Heart right ventricle (tissue), 16 donors: Measurements from ENCODE around the gene TRRAP. TPM values are rescaled to one million over a fixed set of nuclear protein-coding genes. Genes with fewer than 3 reads are reported as not detected.
A peak's percentile ranks its signal among the peaks of the same experiment; 100 is the strongest.

Experiments
- ATAC-seq, 8 donors: fragments of 200-7000 bp; cut with Tn5 transposase; one replicate each; pipeline ENCODE4 v1.9.1; 2020; ENCODE audit warnings: mild to moderate bottlenecking in 8 of 8, moderate library complexity in 8 of 8, moderate number of reproducible peaks in 1 of 8
- DNase-seq, 2 donors: peaks; one replicate each; pipeline ENCODE4 v3.0.0-alpha.2; 2020
- H3K27ac ChIP-seq, 10 donors: fragments of 200-600 bp; sonication (generic) in 2 of 10; one replicate each; pipeline versions ENCODE4 v1.5.0 to v1.8.0; 2020 to 2022; ENCODE audit warnings: mild to moderate bottlenecking in 3 of 10
- H3K27me3 ChIP-seq, 7 donors: fragments of 200-600 bp; one replicate each; pipeline ENCODE4 v1.8.0; 2021 to 2022; ENCODE audit warnings: mild to moderate bottlenecking in 2 of 7
- H3K36me3 ChIP-seq, 9 donors: fragments of 200-600 bp; sonication (generic) in 1 of 9; one replicate each; pipeline versions ENCODE4 v1.5.0 to v1.8.0; 2020 to 2022; ENCODE audit warnings: mild to moderate bottlenecking in 2 of 9
- H3K4me1 ChIP-seq, 9 donors: fragments of 200-600 bp; sonication (generic) in 1 of 9; one replicate each; pipeline versions ENCODE4 v1.5.0 to v1.8.0; 2020 to 2022; ENCODE audit warnings: mild to moderate bottlenecking in 4 of 9
- H3K4me3 ChIP-seq, 10 donors: fragments of 200-600 bp; sonication (generic) in 2 of 10; one replicate each; pipeline versions ENCODE4 v1.5.0 to v1.8.0; 2020 to 2022; ENCODE audit warnings: mild to moderate bottlenecking in 7 of 10, moderate library complexity in 2 of 10
- H3K9me3 ChIP-seq, 11 donors: fragments of 200-600 bp in 10 of 11; sonication (generic) in 2 of 11; one replicate each; pipeline versions ENCODE4 v1.5.0 to v1.8.0; 2013 to 2022; ENCODE audit warnings: mild to moderate bottlenecking in 2 of 11, control low read depth in 1 of 11, moderate library complexity in 1 of 11
- WGBS, 2 donors: extraction: QIAGEN DNeasy Blood & Tissue Kit; methylation state at CpG; one replicate each; pipeline ENCODE4 v1.1.7; 2013; ENCODE audit warnings: inconsistent platforms in 1 of 2; 5-methylcytosine and 5-hydroxymethylcytosine counted together
- intact Hi-C, 10 donors: fragments of 100-400 bp; cut with DNase I; formaldehyde crosslinking; loops; one replicate each; pipeline versions ENCODE4 v1.11.1 to v1.14.2; 2022
- polyA plus RNA-seq, 2 donors: library from polyadenylated mRNA; stranded (reverse); fragments of 200-250 nt; gene quantifications; one replicate each; pipeline ENCODE4 v1.2.3, GENCODE V29; 2013
- total RNA-seq, 10 donors: library from RNA; stranded (reverse); fragmentation: NEBNext Ultra II Directional in 3 of 10; extraction: Animal tissue kit (Norgen Biotek cat#: 25700) in 3 of 10; gene quantifications; one replicate each; pipeline versions ENCODE4 v1.2.1 to v1.2.4, GENCODE V29; 2021 to 2023
- TF ChIP-seq, protein P1 (sequence below), 9 donors: fragments of 200-600 bp; sonication (generic) in 2 of 9; IDR thresholded peaks; one replicate each; pipeline versions ENCODE4 v1.5.0 to v1.8.0; 2021 to 2022; ENCODE audit warnings: antibody characterized with exemption in 9 of 9, mild to moderate bottlenecking in 5 of 9, moderate library complexity in 1 of 9
- donor health status: Arrhythmogenic right ventricular cardiomyopathy.
- donor health status: ischemic (EF 13 %, LVEDD 7.1; RV severe dilation, severe dysfunction).
- donor health status: healthy with polysubstance abuse.
- donor health status: DM: no; HTN: yes; CAD: no.
- donor health status: DM: no; HTN: no; CAD: no.
- donor health status: ischemic (EF 25% LVEDD 6.9; RV normal size, moderate dysfunction).
- donor health status: ischemic (EF 25% LVEDD 5.7; RV mildly dilated, moderate dysfunction).
- donor health status: healthy.
- donor health status: DM: yes; HTN: yes; CAD: no.
- donor health status: Ischemic cardiomyopathy.
- donor health status: ischemic (EF 35%, LVEDD 5.7; RV mildly dilated, moderate dysfunction).
- donor health status: nonischemic (EF 11% LVEDD 7.7; RV severe dilation, severe dysfunction).
- donor health status: DM: yes; HTN: yes; CAD: no.
- donor health status: PGD.
- donor health status: ischemic (EF 29% LVEDD 5.4; RV normal size, mild dysfunction).
- donor health status: nonischemic (EF 23%, LVEDD 6.1; RV moderate dilation, normal function).

Gene TRRAP
- total and polyA plus RNA-seq, 12 donors, result 4.8 to 25.1 (median 21.3) TPM

DNA sequence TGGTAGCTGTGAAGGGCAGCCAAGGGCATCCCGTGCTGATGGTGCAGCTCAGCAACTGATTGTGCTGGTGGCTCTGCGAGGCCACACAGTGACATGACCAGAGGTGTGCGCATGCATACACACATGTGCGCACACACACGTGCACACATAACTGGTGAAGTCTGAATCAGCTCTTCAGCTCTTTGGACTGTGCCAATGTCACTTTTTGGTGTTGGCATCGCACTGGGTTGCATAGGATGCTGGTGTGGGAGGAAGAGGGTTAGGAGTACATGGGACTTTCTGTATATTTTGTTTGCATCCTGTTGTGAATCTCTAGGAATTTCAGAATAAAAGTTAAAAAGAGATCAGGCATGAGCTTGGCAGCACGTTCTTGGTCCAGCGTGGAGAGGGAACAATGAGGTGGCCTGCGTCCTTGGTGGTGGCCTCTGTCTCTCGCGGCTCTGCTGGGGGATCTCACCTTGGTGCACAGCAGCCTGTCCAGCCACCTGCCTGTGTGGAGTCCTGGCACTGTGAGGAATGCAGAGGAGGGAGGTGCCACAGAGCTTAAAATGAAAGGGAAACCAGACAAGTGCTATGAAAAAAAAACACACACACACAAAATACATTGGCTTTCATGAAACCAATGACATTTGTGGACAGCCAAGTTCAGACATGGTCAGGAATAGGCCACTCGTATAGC is 124.0 kb downstream of the TRRAP start:
- TF ChIP-seq, protein P1, sequence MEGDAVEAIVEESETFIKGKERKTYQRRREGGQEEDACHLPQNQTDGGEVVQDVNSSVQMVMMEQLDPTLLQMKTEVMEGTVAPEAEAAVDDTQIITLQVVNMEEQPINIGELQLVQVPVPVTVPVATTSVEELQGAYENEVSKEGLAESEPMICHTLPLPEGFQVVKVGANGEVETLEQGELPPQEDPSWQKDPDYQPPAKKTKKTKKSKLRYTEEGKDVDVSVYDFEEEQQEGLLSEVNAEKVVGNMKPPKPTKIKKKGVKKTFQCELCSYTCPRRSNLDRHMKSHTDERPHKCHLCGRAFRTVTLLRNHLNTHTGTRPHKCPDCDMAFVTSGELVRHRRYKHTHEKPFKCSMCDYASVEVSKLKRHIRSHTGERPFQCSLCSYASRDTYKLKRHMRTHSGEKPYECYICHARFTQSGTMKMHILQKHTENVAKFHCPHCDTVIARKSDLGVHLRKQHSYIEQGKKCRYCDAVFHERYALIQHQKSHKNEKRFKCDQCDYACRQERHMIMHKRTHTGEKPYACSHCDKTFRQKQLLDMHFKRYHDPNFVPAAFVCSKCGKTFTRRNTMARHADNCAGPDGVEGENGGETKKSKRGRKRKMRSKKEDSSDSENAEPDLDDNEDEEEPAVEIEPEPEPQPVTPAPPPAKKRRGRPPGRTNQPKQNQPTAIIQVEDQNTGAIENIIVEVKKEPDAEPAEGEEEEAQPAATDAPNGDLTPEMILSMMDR (IDR thresholded peaks at IDR 0.05), result no peak
- ATAC-seq (peak in 1 of 8 donors; percentile 16), DNase-seq (no peak)
- WGBS, 2 donors, result 86 to 91% methylated on average over 12 of the region's 12 CpGs
- intact Hi-C loops, result no loop called here
- Histone ChIP-seq H3K4me1 (peaks cover 0 to 4% (median 0%) of the 10 kb centered on the region in 9 donors), H3K36me3 (peaks cover 0 to 100% (median 66%) of the 10 kb centered on the region in 9 donors), H3K9me3 (no peaks in the 10 kb centered on the region), H3K27me3 (no peaks in the 10 kb centered on the region), H3K27ac (no peak overlapping the region), H3K4me3 (no peak overlapping the region)

GRCh38 chr7:99002827-99003212 is 124.5 kb downstream of the TRRAP start:
- intact Hi-C loops, result no loop called here
- Histone ChIP-seq H3K27ac (no peak overlapping the region), H3K9me3 (no peaks in the 10 kb centered on the region), H3K36me3 (peaks cover 0 to 100% (median 68%) of the 10 kb centered on the region in 9 donors), H3K4me1 (peaks cover 0 to 4% (median 0%) of the 10 kb centered on the region in 9 donors), H3K27me3 (no peaks in the 10 kb centered on the region), H3K4me3 (no peak overlapping the region)
- TF ChIP-seq, protein P1 (IDR thresholded peaks at IDR 0.05), result no peak
- DNase-seq, result no peak
- ATAC-seq, result peak in 2 of 8 donors; percentile 29 to 36
- 88 to 89% methylated on average over 20 of the region's 20 CpGs for WGBS, 2 donors

GRCh38 chr7:99003419-99003818 is 125.1 kb downstream of the TRRAP start:
- Histone ChIP-seq H3K4me1 (peaks cover 0 to 4% (median 0%) of the 10 kb centered on the region in 9 donors), H3K36me3 (peaks cover 0 to 100% (median 73%) of the 10 kb centered on the region in 9 donors), H3K4me3 (no peak overlapping the region), H3K27me3 (no peaks in the 10 kb centered on the region), H3K27ac (no peak overlapping the region), H3K9me3 (no peaks in the 10 kb centered on the region)
- WGBS, 2 donors, result 91 to 92% methylated on average over 15 of the region's 15 CpGs
- intact Hi-C loops, result no loop called here
- no peak for ATAC-seq
- no peak for DNase-seq
- TF ChIP-seq, protein P1 (IDR thresholded peaks at IDR 0.05), result no peak

GRCh38 chr7:99004216-99004615 is 125.9 kb downstream of the TRRAP start:
- Histone ChIP-seq H3K27me3 (no peaks in the 10 kb centered on the region), H3K9me3 (no peaks in the 10 kb centered on the region), H3K36me3 (peaks cover 0 to 100% (median 73%) of the 10 kb centered on the region in 9 donors), H3K27ac (no peak overlapping the region), H3K4me3 (no peak overlapping the region), H3K4me1 (peaks cover 0 to 4% (median 0%) of the 10 kb centered on the region in 9 donors)
- TF ChIP-seq, protein P1 (IDR thresholded peaks at IDR 0.05), result no peak
- 92 to 94% methylated on average over 8 of the region's 8 CpGs for WGBS, 2 donors
- intact Hi-C loops, result no loop called here
- ATAC-seq, result no peak
- no peak for DNase-seq
